Measurements from ENCODE around the gene COX7B.
"Not testable (repeated sequence)": the region's sequence is repeated elsewhere in the genome, so short reads cannot be mapped to it uniquely, and the experiment has no call there.

COX7B gene, protein sequence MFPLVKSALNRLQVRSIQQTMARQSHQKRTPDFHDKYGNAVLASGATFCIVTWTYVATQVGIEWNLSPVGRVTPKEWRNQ

DNA sequence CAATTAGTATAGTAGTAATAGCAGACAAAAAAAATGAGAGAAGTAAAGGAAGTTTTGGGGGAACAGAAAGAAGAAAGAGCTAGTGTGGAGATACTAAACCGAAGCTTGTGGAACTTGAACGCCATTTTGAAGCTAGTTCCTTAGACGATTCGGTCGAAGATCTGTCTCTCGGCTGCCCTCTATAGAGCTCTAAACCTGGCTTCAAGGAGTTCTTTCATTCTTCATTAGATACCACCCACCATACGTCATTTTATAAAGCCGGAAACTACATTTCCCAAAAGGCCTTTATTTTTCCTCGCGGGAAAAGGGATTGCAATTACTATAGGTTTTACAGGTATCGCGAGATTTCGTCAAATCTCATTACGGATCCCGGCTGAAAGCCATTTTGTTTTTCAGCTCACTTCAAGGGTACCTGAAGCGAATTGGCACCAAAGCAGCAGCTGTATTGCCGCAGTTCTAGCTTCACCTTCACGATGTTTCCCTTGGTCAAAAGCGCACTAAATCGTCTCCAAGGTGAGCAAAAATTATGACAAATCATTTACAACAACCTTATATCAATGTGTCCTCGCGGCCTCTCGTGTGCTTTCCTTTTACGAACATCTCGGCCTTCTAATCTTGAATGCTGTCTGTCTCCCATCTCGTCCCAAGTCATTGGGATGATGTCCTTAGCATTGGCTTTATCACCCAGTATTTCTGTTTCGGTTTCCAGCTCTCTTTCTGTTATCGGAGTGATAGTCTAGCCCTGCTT, at the start of gene COX7B:
TSS of gene COX7B (plus strand) at position 388 of the 748 bp plus-strand sequence. CDS start at position 474, 86 bp downstream.
- DNase-seq = no peak

DNA sequence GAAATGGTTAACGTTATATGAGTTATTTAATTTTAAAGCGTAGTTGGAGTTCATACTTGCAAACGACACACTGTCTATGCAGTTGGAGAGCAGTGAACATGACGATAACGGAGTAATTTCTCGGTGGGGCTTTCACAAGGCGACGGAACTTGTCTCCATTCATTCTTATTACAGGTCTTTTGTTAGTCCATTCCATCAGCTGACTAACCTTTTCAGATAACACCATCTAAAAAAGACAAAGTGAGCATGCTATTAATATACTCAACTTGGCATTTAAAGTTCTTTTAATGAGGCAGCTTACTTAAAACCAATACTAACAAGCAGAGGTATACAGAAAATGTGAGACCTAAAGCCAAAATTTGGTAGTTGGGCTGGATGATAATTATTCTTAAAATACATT, 23.9 kb upstream of the COX7B start:
- DNase-seq = no peak

DNA sequence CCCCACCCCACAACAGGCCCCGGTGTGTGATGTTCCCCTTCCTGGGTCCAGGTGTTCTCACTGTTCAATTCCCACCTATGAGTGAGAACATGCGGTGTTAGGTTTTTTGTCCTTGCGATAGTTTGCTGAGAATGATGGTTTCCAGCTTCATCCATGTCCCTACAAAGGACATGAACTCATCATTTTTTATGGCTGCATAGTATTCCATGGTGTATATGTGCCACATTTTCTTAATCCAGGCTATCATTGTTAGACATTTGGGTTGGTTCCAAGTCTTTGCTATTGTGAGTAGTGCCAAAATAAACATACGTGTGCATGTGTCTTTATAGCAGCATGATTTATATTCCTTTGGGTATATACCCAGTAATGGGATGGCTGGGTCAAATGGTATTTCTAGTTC, 17.9 kb upstream of the COX7B start:
- DNase-seq = not testable (repeated sequence)

DNA sequence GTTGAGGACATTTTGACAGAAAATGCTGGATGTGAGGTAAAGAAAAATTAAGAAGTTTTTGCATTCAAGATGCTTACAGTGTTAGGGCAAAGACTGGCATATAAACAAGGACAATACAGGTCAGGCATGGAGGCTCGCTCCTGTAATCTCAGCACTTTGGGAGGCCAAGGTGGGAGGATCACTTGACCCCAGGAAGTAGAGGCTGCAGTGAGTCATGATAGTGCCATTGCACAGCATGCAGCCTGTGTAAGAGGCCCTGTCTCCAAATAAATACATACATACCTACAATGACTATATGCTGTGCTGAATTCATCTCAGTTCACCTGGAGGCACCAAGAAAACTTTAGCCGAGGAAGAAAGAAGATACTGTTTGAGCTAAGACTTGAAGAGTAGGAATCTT, 6.4 kb upstream of the COX7B start:
- DNase-seq = no peak

DNA sequence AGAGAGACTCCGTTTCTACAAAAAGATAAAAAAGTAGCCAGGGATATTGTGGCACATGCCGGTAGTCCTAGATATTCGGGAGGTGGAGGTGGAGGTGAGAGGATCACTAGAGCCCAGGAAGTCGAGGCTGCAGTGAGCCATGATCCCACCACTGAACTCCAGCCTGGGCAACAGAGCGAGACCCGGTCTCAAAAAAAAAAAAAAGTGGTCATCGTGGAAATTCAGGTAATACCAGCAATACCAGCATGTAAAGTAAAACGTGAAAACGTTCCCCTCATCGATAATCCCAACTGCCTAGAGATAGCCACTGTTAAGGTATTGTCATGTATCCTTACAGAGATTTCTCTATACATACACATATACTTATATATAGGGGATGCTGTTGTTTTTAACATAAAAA, 5.6 kb upstream of the COX7B start:
- DNase-seq = no peak

DNA sequence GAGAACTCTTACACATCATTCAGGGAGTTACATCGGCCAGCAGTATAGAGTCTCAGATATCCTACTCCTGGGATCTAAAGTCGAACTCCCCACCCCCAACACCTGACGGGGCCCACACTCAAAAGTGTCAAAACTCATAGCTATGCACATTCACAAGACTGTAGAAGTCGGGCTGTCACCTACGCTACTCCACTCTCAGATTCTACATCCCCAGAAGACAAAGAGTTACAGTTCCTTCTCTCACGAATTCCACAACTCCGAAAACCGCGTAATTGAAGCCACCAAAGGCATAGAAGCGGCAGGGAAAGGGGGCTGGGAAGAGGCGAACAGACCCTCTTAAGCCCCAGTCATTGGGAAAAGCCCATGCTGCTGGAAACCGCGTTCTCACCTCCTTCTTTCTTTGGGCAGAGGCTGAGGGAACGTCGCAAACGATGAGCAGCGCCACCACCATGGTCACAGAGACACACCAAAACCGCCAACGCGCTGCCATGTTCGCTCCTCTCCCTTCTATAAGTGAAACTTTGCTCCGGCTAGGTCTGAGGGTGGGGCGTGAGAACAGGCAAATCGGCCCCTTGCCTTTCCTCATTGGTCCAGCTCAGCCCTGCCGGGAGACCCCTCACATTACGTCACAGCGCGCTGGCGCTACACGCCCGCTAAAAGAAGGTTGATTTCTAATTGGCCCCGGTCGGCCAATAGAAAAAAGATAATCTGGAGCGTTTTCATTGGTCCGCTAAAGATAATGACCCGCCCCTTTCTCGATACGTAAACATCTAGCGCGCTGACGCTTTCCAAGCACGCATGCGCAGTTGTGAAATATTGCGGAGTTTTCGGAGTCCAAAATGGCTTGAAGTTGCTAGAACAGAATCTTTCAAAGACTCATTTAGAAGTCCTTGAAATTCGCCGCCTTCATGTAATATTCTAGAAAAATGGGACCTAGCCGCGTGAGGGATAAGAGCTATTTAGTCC, 4.1 kb upstream of the COX7B start, which contains the start of gene MAGT1:
TSS of gene MAGT1 (minus strand) at position 515 of the 966 bp plus-strand sequence. CDS start at position 490, 25 bp downstream.
- DNase-seq = no peak

DNA sequence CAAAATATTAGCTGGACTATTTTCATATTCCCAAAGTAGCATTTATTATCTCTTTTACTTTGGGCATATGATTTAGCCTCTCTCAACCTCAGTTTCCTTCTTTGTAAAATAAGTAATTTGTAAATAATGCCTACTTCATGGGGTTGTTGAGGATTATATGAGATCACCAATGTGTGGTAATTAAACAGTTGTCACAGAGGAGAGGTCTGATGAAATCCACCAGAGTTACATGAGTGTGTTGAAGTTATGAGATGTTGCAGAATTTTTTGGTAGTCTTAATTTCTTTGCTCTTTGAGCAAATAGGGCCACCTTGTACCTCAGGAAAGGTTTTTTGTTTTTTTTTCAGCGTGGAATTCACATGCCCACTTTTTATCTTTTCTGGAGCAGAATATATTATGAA, 1.4 kb downstream of the COX7B start:
- no peak for DNase-seq

DNA sequence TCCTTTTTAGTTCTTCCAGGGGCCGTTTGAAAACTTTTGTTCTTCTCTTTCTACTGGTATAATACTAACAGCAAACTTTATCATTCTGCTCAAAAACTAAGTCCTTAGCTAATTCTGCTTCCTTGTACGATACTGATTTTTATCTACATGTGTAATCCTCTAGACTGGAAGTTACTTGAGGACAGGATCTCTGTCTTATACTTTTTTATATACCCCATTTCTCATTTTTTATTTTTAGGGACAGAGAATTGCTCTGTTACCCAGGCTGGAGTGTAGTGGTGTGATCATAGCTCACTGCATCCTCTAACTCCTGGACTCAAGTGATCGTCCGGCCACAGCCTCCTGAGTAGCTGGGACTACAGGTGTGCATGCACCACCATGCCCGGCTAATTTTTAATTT, 2.2 kb downstream of the COX7B start:
- no peak for DNase-seq

DNA sequence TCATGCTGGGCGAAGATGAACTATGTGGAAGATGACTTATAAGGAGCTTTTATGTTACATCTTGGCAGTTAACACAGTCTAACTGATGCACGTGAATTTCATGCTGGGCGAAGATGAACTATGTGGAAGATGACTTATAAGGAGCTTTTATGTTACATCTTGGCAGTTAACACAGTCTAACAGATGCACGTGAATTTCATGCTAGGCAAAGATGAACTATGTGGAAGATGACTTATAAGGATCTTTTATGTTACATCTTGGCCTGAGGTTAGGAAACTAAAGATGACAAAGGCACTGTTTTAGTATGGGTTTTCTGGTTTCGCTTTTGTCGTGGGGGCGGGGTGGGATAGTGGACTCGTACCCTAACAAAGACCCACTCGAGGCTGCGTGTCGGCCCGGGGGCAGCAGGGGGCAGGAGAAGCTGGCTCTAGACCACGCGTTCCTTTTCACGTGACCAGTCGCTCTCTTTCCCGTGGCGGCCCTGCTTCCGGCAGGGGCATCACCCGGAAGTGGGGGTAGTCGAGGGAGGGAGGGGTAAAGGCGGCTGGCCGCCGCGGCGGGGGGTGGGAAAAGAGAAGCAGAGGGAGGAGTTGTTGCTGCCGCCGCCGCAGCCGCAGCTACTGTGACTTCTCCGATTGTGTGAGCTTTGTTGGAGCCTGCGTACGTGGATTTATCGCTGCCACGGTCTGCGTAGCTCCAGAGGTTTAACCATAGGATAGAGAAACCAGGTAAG, 11.0 kb downstream of the COX7B start, which contains the start of gene ATP7A:
TSS of gene ATP7A (plus strand) at position 586 of the 733 bp plus-strand sequence. CDS start 60,949 bp downstream, outside the sequence.
- DNase-seq = no peak

DNA sequence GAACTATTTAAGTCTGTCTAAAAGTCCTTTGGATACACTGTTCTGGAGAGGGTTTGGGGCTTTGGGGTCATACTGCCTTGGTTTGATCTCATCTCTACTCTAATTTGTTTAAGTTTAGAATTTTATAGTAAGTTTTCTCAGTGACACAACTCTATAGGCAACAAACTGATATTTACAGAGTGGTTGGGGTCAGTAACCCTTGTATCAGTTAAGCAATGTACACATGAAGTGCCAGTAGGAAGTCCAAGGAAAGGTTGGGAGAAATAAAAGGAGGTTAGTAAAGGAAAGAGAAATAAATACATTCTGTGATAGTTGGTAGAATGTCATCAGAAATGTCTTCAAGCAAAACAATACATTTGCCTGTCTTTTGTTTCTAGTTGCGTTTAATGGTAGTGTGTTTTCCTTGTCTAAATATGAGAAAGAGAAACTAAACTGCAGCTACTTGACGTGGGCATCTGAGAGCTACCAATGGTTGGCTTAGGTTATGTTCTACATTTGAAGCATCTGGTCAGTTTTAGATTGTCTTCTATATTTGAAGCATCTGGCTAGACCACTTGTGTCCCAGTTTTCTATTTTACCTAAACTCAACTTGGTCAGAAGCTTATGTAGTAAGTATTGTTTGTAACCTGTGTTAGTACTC, 18.1 kb downstream of the COX7B start:
- no peak for DNase-seq

DNA sequence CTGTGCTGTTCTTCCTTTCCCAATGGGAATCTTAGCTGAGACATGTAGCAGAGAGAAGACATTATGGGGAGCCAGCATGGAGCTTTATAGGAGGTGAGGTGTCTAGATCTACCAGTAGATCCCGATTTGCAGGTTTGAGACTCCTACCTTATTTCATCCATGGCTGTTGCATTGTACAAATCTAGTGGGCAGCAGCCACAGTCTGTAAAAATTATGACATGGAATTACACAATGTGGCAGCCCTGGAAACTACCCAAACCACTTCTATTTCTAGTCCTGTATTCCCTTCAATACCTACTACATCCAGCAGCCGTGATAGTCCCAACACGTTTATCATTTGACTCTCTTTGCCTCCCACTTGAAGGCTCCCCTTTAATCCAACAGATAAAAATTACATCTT, 19.3 kb downstream of the COX7B start:
- no peak for DNase-seq

DNA sequence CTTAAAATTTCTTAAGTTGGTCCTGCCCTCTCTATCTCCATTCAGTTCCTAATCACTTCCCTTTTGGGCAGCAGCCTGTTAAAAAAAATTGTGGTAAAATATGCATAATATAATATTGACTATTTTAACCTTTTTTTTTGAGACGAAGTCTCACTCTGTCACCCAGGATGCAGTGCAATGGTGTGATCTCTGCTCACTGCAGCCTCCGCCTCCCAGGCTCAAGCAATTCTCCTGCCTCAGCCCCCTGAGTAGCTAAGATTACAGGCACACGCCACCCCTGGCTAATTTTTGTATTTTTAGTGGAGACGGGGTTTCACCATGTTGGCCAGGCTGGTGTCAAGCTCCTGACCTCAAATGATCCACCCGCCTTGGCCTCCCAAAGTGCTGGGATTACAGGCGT, 20.1 kb downstream of the COX7B start:
- not testable (repeated sequence) for DNase-seq

DNA sequence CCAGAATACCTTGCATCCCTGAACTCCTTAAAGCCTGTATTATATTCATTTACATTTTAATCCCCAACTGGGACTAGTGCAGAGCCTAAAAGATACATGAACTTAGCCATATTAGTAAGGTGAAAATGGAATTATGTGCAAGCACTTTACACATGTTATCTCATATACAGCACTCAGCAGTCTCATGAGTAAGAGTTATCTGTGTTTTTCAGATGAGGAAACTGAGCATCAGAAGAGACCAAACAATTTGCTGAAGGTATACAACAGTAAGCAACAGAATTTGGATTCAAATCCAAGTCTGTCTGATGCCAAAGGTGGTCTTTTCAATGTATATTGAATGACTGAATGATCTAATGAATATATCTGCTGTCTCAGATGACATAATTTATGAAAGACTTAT, 23.5 kb downstream of the COX7B start:
- DNase-seq = no peak

DNA sequence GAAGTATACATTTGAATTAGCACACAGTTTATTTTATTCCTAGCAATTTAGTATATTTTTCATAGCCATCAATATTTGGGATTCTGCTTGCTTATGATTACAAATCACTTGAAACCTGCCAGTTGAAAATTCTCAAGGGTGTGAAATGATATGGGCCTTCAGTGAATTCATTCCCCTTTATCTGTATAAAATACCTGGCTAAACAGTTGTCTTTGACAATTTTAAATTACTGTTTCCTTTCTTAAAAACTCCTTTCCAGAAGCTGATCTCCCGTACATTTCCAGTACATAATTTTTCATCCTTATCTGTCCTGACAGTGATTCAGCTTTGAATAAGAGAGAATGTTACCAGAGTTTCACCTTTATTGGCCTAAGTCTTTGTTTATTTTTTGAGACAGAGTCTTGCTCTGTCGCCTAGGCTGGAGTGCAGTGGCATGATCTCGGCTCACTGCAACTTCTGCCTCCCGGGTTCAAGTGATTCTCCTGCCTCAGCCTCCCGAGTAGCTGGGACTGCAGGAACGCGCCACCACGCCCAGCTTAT, 25.1 kb downstream of the COX7B start:
- no peak for DNase-seq

DNA sequence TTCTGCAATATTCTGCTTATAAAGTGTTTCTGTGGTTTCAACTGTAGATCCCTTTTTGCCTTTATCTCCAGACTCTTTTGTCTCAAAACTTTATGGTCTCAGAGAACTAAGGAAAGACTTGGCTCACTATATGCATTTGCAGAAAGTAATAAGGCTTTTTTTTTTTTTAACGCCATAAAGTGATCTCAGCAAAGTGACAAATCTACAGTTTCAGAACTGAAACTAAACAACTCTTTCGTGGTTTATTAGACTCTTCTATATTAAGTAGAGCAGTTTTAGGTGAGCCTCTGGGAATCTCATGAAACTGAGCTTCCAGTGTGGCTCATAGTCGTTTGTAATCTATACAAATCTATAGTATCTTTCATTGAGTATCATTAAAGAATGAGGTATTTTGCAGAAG, 26.5 kb downstream of the COX7B start:
- no peak for DNase-seq

DNA sequence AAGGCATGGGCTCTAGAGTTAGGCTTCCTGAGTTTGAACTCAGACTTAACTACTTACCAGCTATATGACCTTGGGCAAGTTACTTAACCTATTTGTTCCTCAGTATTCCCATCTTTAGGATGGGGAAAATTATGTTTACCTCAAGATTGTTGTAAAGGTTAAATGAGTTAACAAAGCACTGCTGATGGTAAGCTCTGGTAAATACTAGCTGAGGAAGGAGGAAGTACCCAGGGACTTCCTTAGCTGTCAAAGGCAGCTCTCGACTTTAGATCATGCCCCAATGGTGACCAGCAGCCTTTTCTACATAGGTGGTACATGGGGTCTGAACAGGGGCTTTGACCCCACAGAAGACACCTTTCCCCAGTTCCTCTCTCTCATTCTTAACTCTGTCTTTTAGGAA, 31.3 kb downstream of the COX7B start:
- DNase-seq = no peak

DNA sequence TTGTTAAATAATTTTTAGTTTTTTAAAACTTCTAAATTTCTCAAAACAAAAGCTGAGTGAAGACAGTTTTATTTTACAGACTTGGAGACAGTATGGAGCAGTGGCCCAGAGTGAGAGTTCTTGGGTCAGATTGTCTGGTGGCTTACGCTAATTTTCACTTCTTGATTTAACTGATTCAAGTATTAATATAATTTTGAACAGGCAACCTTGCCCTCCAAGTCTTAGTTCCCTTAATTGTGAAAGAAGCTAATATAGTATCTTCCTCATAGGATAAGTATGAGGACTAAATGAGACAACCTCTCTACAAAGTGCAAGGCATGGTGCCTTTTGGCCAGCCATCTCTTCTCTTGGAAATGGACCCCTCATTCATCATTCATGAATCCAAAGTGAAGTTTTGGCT, 36.6 kb downstream of the COX7B start:
- no peak for DNase-seq

DNA sequence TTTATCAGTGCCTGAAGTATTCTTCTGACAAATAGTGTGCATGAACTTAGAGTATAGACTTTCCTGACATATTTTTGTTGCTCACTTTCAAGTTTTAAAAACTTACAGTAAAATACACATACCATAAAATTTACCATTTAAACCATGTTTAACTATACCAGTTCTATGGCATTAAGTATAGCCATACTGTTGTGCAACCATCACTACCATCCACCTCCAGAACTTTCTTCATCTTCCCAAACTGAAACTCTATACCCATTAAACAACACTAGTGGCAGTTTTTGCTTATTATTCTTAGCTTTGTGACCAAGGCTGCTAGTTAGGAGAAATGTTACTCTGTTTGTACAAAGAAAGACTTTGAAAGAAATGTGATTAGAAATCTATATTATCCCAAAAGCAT, 37.0 kb downstream of the COX7B start:
- DNase-seq = no peak

DNA sequence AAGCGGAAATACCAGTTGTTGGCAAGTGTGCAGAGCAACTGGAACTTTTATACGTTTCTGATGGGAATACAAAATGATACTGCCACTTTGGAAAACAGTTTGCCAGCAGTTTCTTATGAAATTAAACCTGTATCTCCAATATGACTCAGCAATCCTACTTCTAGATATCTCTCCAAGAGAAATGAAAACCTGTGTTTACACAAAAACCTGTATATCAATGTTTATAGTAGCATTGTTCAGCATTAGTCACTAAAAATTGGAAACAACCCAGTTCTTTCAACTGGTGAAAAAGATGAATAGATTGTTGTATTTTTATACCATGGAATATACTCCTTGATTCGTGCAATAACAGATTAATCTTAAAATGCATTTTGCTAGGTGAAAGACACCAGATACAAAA, 38.0 kb downstream of the COX7B start:
- no peak for DNase-seq

DNA sequence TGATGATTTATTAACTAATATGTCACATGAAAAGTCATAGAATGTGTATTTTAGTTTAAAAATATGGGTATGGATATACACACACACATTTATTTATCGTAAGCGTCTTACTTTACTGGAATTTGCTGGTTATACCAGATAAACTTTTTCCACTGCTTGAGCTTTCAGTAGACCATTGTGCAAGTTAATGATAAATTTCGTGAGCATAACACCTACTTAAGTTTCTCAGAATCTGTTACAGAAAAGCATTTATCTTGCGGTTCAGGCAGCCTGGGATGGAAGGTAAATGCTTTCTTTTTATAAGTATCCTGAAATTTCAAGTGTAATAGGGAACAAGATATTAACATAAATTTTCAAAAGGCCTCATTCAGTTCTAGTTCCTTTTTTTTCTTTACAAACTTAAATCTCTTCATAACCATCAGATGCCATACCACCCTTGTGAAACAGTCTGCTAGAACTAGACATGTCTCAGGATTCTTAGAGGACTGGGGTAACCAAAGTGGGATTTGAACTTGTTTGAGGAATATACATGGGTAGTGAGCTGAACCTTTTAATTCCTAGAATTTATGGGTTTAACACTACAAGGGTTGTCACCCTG, 38.9 kb downstream of the COX7B start:
- no peak for DNase-seq

DNA sequence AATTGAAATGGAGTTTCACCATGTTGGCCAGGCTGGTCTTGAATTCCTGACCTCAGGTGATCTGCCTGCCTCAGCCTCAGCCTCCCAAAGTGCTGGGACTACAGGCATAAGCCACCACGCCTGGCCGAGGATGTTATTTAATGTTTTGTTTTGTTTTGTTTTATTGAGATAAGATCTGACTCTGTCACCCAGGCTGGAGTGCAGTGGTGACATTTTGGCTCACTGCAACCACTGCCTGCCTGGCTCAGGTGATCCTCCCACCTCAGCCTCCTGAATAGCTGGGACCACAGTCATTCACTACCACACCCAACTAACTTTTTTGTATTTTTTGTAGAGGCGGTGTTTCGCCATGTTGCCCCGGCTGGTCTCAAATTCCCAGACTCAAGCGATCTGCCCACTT, 45.8 kb downstream of the COX7B start:
- DNase-seq = not testable (repeated sequence)

All from cortex of kidney (tissue), 1 donor.